GM18498 (cell line): Measurements from ENCODE around the gene SLC25A47.
"Not testable (repeated sequence)": the region's sequence is repeated elsewhere in the genome, so short reads cannot be mapped to it uniquely, and the experiment has no call there.

ENCODE experiments used
- ATAC-seq: cut with Tn5 transposase; IDR thresholded peaks from one replicate; pipeline ENCODE4 v1.9.1; 2021; ENCODE audit warnings: mild to moderate bottlenecking, moderate library complexity; ENCODE audit not compliant: unreplicated experiment

Gene SLC25A47

GRCh38 chr14:100342826-100343225 is 19.7 kb downstream of the SLC25A47 start:
- not testable (repeated sequence) for ATAC-seq

GRCh38 chr14:100344657-100345056 is 21.5 kb downstream of the SLC25A47 start:
- not testable (repeated sequence) for ATAC-seq

GRCh38 chr14:100345711-100346110 is 22.6 kb downstream of the SLC25A47 start:
- no peak for ATAC-seq

GRCh38 chr14:100346306-100347091 is 23.4 kb downstream of the SLC25A47 start:
- no peak for ATAC-seq

GRCh38 chr14:100348253-100348729 is 25.2 kb downstream of the SLC25A47 start:
- ATAC-seq, result no peak

- no peak for ATAC-seq
Observed at GRCh38 chr14:100348784-100349685, 25.9 kb downstream of the SLC25A47 start.

GRCh38 chr14:100350276-100350926 is 27.3 kb downstream of the SLC25A47 start:
- no peak for ATAC-seq

- no peak for ATAC-seq
Observed at GRCh38 chr14:100350986-100351385, 27.8 kb downstream of the SLC25A47 start.

GRCh38 chr14:100358396-100358795 is 35.3 kb downstream of the SLC25A47 start:
- ATAC-seq, result no peak

- no peak for ATAC-seq
Observed at GRCh38 chr14:100359111-100359510, 36.0 kb downstream of the SLC25A47 start.

- no peak for ATAC-seq
Observed at GRCh38 chr14:100359881-100360280, 36.7 kb downstream of the SLC25A47 start.

GRCh38 chr14:100361626-100362025 is 38.5 kb downstream of the SLC25A47 start:
- ATAC-seq, result no peak

- ATAC-seq, result no peak
Observed at GRCh38 chr14:100362311-100362927, 39.3 kb downstream of the SLC25A47 start.

GRCh38 chr14:100363053-100363452 is 39.9 kb downstream of the SLC25A47 start:
- no peak for ATAC-seq

- no peak for ATAC-seq
Observed at GRCh38 chr14:100364403-100364802, 41.3 kb downstream of the SLC25A47 start.

- no peak for ATAC-seq
Observed at GRCh38 chr14:100365741-100366140, 42.6 kb downstream of the SLC25A47 start.

GRCh38 chr14:100369019-100369418 is 45.9 kb downstream of the SLC25A47 start:
- no peak for ATAC-seq

- ATAC-seq, result no peak
Observed at GRCh38 chr14:100370003-100370402, 46.9 kb downstream of the SLC25A47 start.

GRCh38 chr14:100371773-100372172 is 48.6 kb downstream of the SLC25A47 start:
- ATAC-seq, result no peak

GRCh38 chr14:100372357-100373048 is 49.4 kb downstream of the SLC25A47 start:
- ATAC-seq, result no peak
